ENCODE data around the gene LIPT2.
"Not testable (repeated sequence)": the region's sequence is repeated elsewhere in the genome, so short reads cannot be mapped to it uniquely, and the experiment has no call there.

DNA sequence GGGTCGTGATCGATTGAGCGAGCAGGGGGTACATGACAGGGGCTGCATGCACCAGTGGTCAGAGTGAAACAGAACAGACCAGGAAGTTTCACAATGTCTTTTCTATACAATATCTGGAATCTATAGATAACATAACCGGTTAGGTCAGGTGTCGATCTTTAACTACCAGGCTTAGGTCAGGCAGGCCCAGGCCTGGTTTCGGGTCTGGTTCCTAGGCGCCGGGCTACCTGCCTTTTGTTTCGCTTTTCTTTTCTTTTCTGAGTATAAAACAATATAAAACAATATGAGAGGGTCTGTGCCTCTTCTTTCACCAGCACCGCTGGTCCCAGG is 41.4 kb upstream of the LIPT2 start:
- TF ChIP-seq, protein P1, sequence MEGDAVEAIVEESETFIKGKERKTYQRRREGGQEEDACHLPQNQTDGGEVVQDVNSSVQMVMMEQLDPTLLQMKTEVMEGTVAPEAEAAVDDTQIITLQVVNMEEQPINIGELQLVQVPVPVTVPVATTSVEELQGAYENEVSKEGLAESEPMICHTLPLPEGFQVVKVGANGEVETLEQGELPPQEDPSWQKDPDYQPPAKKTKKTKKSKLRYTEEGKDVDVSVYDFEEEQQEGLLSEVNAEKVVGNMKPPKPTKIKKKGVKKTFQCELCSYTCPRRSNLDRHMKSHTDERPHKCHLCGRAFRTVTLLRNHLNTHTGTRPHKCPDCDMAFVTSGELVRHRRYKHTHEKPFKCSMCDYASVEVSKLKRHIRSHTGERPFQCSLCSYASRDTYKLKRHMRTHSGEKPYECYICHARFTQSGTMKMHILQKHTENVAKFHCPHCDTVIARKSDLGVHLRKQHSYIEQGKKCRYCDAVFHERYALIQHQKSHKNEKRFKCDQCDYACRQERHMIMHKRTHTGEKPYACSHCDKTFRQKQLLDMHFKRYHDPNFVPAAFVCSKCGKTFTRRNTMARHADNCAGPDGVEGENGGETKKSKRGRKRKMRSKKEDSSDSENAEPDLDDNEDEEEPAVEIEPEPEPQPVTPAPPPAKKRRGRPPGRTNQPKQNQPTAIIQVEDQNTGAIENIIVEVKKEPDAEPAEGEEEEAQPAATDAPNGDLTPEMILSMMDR (IDR thresholded peaks at IDR 0.05; ENCODE audit: low read depth, low read length): not testable (repeated sequence)
- not testable (repeated sequence) for TF ChIP-seq POLR2A (IDR thresholded peaks at IDR 0.05; ENCODE audit: extremely low read depth, insufficient read length); MAX (IDR thresholded peaks at IDR 0.05; ENCODE audit: low read depth, low read length); MYC (IDR thresholded peaks at IDR 0.05; ENCODE audit: low read depth, low read length)

Measured in NB4 (cell line).